K562 (cell line): ENCODE data around the gene COL9A2. TPM values are rescaled to one million over a fixed set of nuclear protein-coding genes. Genes with fewer than 3 reads are reported as not detected.
A peak's percentile ranks its signal among the peaks of the same experiment; 100 is the strongest.

Experiments
- CREB1 ChIP-seq, 2 experiments: sonication (generic) in 1 of 2; formaldehyde crosslinking in 1 of 2; IDR thresholded peaks; 2 replicates each; pipeline versions ENCODE4 v1.6.1 to v1.8.0; 2012 to 2022; ENCODE audit warnings: inconsistent platforms in 1 of 2, mild to moderate bottlenecking in 1 of 2, missing genetic modification reagents in 1 of 2, moderate library complexity in 1 of 2
- FOXA3 ChIP-seq, 2 experiments: fragments of 450-650 bp in 1 of 2; sonication (generic) in 1 of 2; formaldehyde crosslinking; IDR thresholded peaks in 1 of 2; conservative IDR thresholded peaks in 1 of 2; 2 replicates each; pipeline versions ENCODE4 v1.4.0 to v1.8.0; 2020 to 2022; ENCODE audit warnings: mild to moderate bottlenecking in 2 of 2, missing genetic modification reagents in 1 of 2
- HEY1 ChIP-seq: fragments of 250-450 bp; sonication (Bioruptor Pico); IDR thresholded peaks from 2 replicates; pipeline ENCODE4 v1.5.0; 2020; ENCODE audit warnings: mild to moderate bottlenecking, moderate library complexity, borderline replicate concordance
- MYC ChIP-seq, 2 experiments: fragments of 250-450 bp in 1 of 2; sonication (Bioruptor Pico) in 1 of 2; IDR thresholded peaks; 2 replicates each; pipeline versions ENCODE4 v1.5.1 to v1.6.1; 2012 to 2021; ENCODE audit warnings: low read depth in 2 of 2, borderline replicate concordance in 1 of 2, improper control_type of control experiment in 1 of 2, low read length in 1 of 2, mild to moderate bottlenecking in 1 of 2, moderate library complexity in 1 of 2
- NFXL1 ChIP-seq: fragments of 450-650 bp; formaldehyde crosslinking; IDR thresholded peaks from 2 replicates; pipeline ENCODE4 v1.4.0; 2021; ENCODE audit warnings: mild to moderate bottlenecking
- RHOXF2B ChIP-seq: fragments of 250-450 bp; sonication (Bioruptor Pico); conservative IDR thresholded peaks from 2 replicates; pipeline ENCODE4 v1.5.1; 2021
- YY1 ChIP-seq, 3 experiments: IDR thresholded peaks; 2 replicates each; pipeline ENCODE4 v1.6.1; 2011; ENCODE audit warnings: low read length in 2 of 3, mild to moderate bottlenecking in 2 of 3, moderate library complexity in 2 of 3, borderline replicate concordance in 1 of 3, control low read depth in 1 of 3, low read depth in 1 of 3; ENCODE audit not compliant: insufficient read depth in 3 of 3, insufficient replicate concordance in 2 of 3, control insufficient read depth in 1 of 3, insufficient read length in 1 of 3; ENCODE audit errors: extremely low read depth in 1 of 3
- polyA plus RNA-seq, 8 experiments: library from polyadenylated mRNA; depleted of rRNA in 4 of 8; stranded (reverse) in 5 of 8; unstranded in 3 of 8; fragments of >200 nt; fragmentation: Nextera tagmentation in 2 of 8; fragmentation: Illumina TruSeq in 1 of 8; extraction: Ambion mirVana in 2 of 8; extraction: Trizol in 1 of 8; gene quantifications; 2 replicates each; pipeline versions ENCODE4 v1.2.1 to v1.2.3, GENCODE V29; 2011 to 2014; ENCODE audit warnings: inconsistent platforms in 1 of 8, missing spikeins in 1 of 8
- total RNA-seq, 7 experiments: library from RNA; depleted of rRNA in 6 of 7; stranded (reverse); fragments of >200 nt in 6 of 7; fragmentation: Illumina TruSeq in 2 of 7; extraction: Trizol in 2 of 7; gene quantifications; 2 replicates each; pipeline versions ENCODE4 v1.2.1 to v1.2.3, GENCODE V29; 2011 to 2021; ENCODE audit warnings: low replicate concordance in 1 of 7
- TF ChIP-seq, protein P1 (sequence below): sonication (generic); formaldehyde crosslinking; IDR thresholded peaks from 2 replicates; pipeline ENCODE4 v1.8.0; 2022; ENCODE audit warnings: mild to moderate bottlenecking, missing genetic modification reagents
- TF ChIP-seq, protein P2 (sequence below), 2 experiments: fragments of 450-650 bp in 1 of 2; sonication (generic) in 1 of 2; formaldehyde crosslinking in 1 of 2; IDR thresholded peaks; 2 replicates each; pipeline versions ENCODE4 v1.7.1 to v1.9.0; 2016 to 2022; ENCODE audit warnings: inconsistent platforms in 1 of 2, mild to moderate bottlenecking in 1 of 2, missing genetic modification reagents in 1 of 2

COL9A2 gene
- total and polyA plus RNA-seq, 9 of the 15 experiments (the other 6 are each of a cell fraction or from before 2014, with no cell fraction given) = 0.03 to 2.2 (median 0.31) TPM

DNA sequence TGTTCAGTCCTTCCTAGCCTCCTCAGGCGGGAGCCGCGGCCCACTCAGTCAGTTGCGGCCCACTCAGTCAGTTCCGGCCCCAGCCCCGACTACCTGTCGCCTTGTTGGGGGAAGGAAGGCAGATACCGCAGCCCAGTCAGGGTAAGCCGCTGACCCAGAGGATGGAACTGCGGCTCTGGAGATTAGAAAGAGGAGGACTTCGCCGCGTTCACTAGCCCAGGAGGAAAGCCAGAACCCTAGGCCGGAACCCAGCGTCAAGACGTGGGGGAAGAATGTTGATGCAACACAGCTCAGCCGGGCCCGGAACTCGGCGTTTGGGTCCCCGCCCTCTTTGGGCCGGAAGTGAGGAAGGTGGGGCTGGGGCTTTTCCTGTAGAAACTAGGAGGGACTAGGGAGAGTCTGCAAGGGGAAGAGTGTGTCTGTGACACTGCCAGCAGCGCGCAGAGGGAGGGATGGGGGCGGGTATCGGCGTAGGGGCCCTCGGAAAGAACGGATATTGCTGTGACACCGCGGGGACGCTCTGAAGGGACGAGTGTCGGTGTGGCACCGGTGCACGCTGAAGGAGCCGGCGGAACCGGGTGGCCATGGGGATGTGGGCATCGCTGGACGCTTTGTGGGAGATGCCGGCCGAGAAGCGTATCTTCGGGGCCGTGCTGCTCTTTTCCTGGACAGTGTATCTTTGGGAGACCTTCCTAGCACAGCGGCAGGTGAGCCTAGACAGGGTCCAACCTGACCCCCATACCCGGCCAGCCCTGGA is 59.2 kb downstream of the COL9A2 start, which contains the start of gene ZMPSTE24 (continued):
- TF ChIP-seq, protein P1, sequence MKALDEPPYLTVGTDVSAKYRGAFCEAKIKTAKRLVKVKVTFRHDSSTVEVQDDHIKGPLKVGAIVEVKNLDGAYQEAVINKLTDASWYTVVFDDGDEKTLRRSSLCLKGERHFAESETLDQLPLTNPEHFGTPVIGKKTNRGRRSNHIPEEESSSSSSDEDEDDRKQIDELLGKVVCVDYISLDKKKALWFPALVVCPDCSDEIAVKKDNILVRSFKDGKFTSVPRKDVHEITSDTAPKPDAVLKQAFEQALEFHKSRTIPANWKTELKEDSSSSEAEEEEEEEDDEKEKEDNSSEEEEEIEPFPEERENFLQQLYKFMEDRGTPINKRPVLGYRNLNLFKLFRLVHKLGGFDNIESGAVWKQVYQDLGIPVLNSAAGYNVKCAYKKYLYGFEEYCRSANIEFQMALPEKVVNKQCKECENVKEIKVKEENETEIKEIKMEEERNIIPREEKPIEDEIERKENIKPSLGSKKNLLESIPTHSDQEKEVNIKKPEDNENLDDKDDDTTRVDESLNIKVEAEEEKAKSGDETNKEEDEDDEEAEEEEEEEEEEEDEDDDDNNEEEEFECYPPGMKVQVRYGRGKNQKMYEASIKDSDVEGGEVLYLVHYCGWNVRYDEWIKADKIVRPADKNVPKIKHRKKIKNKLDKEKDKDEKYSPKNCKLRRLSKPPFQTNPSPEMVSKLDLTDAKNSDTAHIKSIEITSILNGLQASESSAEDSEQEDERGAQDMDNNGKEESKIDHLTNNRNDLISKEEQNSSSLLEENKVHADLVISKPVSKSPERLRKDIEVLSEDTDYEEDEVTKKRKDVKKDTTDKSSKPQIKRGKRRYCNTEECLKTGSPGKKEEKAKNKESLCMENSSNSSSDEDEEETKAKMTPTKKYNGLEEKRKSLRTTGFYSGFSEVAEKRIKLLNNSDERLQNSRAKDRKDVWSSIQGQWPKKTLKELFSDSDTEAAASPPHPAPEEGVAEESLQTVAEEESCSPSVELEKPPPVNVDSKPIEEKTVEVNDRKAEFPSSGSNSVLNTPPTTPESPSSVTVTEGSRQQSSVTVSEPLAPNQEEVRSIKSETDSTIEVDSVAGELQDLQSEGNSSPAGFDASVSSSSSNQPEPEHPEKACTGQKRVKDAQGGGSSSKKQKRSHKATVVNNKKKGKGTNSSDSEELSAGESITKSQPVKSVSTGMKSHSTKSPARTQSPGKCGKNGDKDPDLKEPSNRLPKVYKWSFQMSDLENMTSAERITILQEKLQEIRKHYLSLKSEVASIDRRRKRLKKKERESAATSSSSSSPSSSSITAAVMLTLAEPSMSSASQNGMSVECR (CRISPR knock-in tag) = peak; percentile 99
- peak; percentile 96 for TF ChIP-seq MYC (IDR thresholded peaks at IDR 0.05; ENCODE audit: low read depth, low read length)
- peak; percentile 88; the same call in 1 of the 2 replicates for TF ChIP-seq MYC (CRISPR knock-in tag; IDR thresholded peaks at IDR 0.05; ENCODE audit: borderline replicate concordance, low read depth)
- no peak for TF ChIP-seq RHOXF2B (CRISPR knock-in tag)
- no peak for TF ChIP-seq HEY1 (CRISPR knock-in tag)
- TF ChIP-seq NFXL1 (CRISPR knock-in tag) = 0 out of 2 replicates have a peak, but pooled peaks have one; percentile 35
- peak in 1 of 2 experiments; percentile 73; a peak in 1 of 4 replicates for TF ChIP-seq FOXA3 (CRISPR knock-in tag; conservative IDR thresholded peaks at IDR 0.05 in 1 of 2, IDR thresholded peaks at IDR 0.05 in 1 of 2)
- TF ChIP-seq YY1 (IDR thresholded peaks at IDR 0.05; ENCODE audit: borderline replicate concordance in 1 of 3, control insufficient read depth in 1 of 3, extremely low read depth in 1 of 3, insufficient read depth in 3 of 3, insufficient read length in 1 of 3, insufficient replicate concordance in 2 of 3, low read depth in 1 of 3, low read length in 2 of 3) = peak; percentile 15 to 83 (median 83)
- peak; percentile 73 for TF ChIP-seq CREB1 (IDR thresholded peaks at IDR 0.05)
- TF ChIP-seq CREB1 (CRISPR knock-in tag; IDR thresholded peaks at IDR 0.05) = peak; percentile 82
- TF ChIP-seq, protein P2, sequence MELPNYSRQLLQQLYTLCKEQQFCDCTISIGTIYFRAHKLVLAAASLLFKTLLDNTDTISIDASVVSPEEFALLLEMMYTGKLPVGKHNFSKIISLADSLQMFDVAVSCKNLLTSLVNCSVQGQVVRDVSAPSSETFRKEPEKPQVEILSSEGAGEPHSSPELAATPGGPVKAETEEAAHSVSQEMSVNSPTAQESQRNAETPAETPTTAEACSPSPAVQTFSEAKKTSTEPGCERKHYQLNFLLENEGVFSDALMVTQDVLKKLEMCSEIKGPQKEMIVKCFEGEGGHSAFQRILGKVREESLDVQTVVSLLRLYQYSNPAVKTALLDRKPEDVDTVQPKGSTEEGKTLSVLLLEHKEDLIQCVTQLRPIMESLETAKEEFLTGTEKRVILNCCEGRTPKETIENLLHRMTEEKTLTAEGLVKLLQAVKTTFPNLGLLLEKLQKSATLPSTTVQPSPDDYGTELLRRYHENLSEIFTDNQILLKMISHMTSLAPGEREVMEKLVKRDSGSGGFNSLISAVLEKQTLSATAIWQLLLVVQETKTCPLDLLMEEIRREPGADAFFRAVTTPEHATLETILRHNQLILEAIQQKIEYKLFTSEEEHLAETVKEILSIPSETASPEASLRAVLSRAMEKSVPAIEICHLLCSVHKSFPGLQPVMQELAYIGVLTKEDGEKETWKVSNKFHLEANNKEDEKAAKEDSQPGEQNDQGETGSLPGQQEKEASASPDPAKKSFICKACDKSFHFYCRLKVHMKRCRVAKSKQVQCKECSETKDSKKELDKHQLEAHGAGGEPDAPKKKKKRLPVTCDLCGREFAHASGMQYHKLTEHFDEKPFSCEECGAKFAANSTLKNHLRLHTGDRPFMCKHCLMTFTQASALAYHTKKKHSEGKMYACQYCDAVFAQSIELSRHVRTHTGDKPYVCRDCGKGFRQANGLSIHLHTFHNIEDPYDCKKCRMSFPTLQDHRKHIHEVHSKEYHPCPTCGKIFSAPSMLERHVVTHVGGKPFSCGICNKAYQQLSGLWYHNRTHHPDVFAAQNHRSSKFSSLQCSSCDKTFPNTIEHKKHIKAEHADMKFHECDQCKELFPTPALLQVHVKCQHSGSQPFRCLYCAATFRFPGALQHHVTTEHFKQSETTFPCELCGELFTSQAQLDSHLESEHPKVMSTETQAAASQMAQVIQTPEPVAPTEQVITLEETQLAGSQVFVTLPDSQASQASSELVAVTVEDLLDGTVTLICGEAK (IDR thresholded peaks at IDR 0.05) = peak; percentile 100
- TF ChIP-seq, protein P2 (CRISPR knock-in tag; IDR thresholded peaks at IDR 0.05) = no peak
